Measurements from ENCODE around the gene ZBTB1.
A peak's percentile ranks its signal among the peaks of the same experiment; 100 is the strongest.
"Not testable (repeated sequence)": the region's sequence is repeated elsewhere in the genome, so short reads cannot be mapped to it uniquely, and the experiment has no call there.

The ZBTB1 gene

GRCh38 chr14:64554556-64554955 lies 50.0 kb downstream of the ZBTB1 start:
- TF ChIP-seq CTCF (IDR thresholded peaks at IDR 0.05; ENCODE audit: low read length, missing control alignments), result no peak
- DNase-seq (ENCODE audit: low read depth), result no peak
- no peak overlapping the region for H3K4me3 ChIP-seq (replicated peaks; ENCODE audit: low read depth, low read length)

- no peak for TF ChIP-seq CTCF (IDR thresholded peaks at IDR 0.05; ENCODE audit: low read length, missing control alignments)
- peak; percentile 89 for DNase-seq (ENCODE audit: low read depth)
- no peak overlapping the region for H3K4me3 ChIP-seq (replicated peaks; ENCODE audit: low read depth, low read length)
Measured at GRCh38 chr14:64556526-64556925, 52.0 kb downstream of the ZBTB1 start.

- H3K4me3 ChIP-seq (replicated peaks; ENCODE audit: low read depth, low read length); DNase-seq (ENCODE audit: low read depth): not testable (repeated sequence)
Measured at GRCh38 chr14:64558216-64558615, 53.6 kb downstream of the ZBTB1 start.

DNA sequence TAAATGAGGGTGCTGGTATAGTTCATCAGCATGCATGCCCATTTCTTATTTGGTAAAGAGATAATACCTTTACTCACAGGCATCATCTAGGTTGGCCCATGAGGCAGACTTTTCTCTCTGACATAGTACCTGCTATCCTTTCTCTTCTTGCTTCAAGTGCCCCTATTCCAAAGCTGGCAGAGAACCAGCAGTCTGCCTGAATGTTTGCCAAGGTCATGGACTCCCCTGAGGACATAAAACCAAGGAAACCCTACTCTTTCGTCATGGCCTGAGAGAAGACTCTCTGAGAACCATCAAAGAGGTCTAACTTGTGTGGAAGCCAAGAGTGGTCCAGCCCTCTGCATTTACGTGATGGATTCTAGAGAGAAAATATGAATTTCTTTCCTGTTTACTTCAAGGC lies 57.1 kb downstream of the ZBTB1 start:
- no peak for TF ChIP-seq CTCF (IDR thresholded peaks at IDR 0.05; ENCODE audit: low read length, missing control alignments)
- H3K4me3 ChIP-seq (replicated peaks; ENCODE audit: low read depth, low read length), result no peak overlapping the region
- DNase-seq (ENCODE audit: low read depth), result no peak

DNA sequence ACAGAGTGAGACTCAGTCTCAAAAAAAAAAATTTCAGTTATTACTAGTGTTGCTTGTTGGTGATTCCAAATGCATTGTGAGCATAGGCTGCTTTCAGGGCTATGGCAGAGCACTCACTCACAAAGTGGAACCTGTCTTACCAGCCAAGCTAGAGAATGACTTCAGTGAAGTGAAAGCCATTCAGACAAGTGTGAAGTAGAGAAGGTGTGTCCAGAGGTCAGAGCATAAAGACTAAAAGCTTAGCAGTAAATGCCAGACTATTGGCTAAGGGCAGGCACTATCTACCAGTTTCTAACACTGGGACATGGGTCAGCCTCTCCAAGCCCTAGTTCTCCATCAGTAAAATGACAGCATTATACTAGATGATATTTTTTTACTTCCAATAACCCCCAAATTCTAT lies 57.9 kb downstream of the ZBTB1 start:
- no peak for TF ChIP-seq CTCF (IDR thresholded peaks at IDR 0.05; ENCODE audit: low read length, missing control alignments)
- H3K4me3 ChIP-seq (replicated peaks; ENCODE audit: low read depth, low read length), result no peak overlapping the region
- DNase-seq (ENCODE audit: low read depth), result no peak

GRCh38 chr14:64563696-64564095 lies 59.1 kb downstream of the ZBTB1 start:
- no peak for TF ChIP-seq CTCF (IDR thresholded peaks at IDR 0.05; ENCODE audit: low read length, missing control alignments)
- no peak overlapping the region for H3K4me3 ChIP-seq (replicated peaks; ENCODE audit: low read depth, low read length)
- no peak for DNase-seq (ENCODE audit: low read depth)

DNA sequence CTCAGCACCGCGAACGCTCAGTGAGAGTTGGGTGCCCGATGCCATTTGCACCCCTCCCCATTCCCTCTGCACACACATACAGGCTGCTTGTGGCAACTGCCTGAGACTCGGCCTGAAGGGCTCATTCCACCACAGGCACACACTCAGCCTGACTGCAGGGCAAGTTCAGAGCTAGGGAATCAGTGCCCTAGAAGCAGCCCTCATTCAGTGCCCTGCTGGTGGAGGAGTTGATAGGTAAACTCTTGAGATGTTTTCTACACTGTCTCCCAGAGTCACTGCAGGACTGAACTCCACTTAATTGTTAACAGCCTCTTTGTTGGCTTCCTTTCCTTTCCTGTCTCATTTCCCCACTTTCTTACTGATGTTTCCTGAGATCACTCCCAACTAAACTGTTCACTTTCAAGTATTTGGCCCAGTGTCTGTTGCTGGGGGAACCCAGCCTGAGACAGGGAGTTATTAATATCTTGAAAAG lies 62.1 kb downstream of the ZBTB1 start:
- no peak overlapping the region for H3K4me3 ChIP-seq (replicated peaks; ENCODE audit: low read depth, low read length)
- peak; percentile 40 for DNase-seq (ENCODE audit: low read depth)
- no peak for TF ChIP-seq CTCF (IDR thresholded peaks at IDR 0.05; ENCODE audit: low read length, missing control alignments)
